H1 (cell line): Measurements from ENCODE around the gene TGM2. TPM values are rescaled to one million over a fixed set of nuclear protein-coding genes. Genes with fewer than 3 reads are reported as not detected.

Experiments used
- CTCF ChIA-PET: fragments of 300-600 bp; sonication (Branson Sonifier 250); formaldehyde crosslinking; loops from one replicate; lab custom pipeline; 2021; ENCODE audit not compliant: partially characterized antibody; lab: Charles Lee
- POLR2A ChIA-PET: fragments of 300-600 bp; sonication (Branson Sonifier 250); formaldehyde crosslinking; loops from one replicate; lab custom pipeline; 2021; ENCODE audit warnings: inconsistent platforms; ENCODE audit not compliant: partially characterized antibody; lab: Charles Lee
- DNase-seq, 2 experiments: peaks; one replicate each; pipeline versions ENCODE4 v3.0.0 to v3.0.0-alpha.2; 2010 to 2022; ENCODE audit warnings: low spot score in 2 of 2, low read depth in 1 of 2, mixed read lengths in 1 of 2
- FAIRE-seq: peaks from 2 replicates; lab custom pipeline; 2011; peaks lifted over from hg19 to GRCh38; lab: Jason Lieb, UNC
- H2AFZ ChIP-seq: 2 replicates; pipeline ENCODE4 v1.8.1; 2012; ENCODE audit warnings: low read length, inconsistent platforms
- H2AK5ac ChIP-seq: 2 replicates; pipeline ENCODE4 v1.6.1; 2013; ENCODE audit warnings: low read depth, low read length
- H2BK120ac ChIP-seq: replicated peaks from 2 replicates; pipeline ENCODE3; 2013; ENCODE audit warnings: low read depth, low read length, inconsistent platforms
- H2BK12ac ChIP-seq: 2 replicates; pipeline ENCODE4 v1.6.1; 2013; ENCODE audit warnings: low read depth, low read length
- H2BK15ac ChIP-seq: 2 replicates; pipeline ENCODE4 v1.6.1; 2013; ENCODE audit warnings: low read length
- H2BK20ac ChIP-seq: 2 replicates; pipeline ENCODE4 v1.6.1; 2013; ENCODE audit warnings: low read length
- H2BK5ac ChIP-seq: 2 replicates; pipeline ENCODE4 v1.6.1; 2013; ENCODE audit warnings: low read depth, low read length
- H3K14ac ChIP-seq: 2 replicates; pipeline ENCODE4 v1.6.1; 2013; ENCODE audit warnings: inconsistent platforms; ENCODE audit not compliant: insufficient read length
- H3K18ac ChIP-seq: 2 replicates; pipeline ENCODE4 v1.6.1; 2013; ENCODE audit warnings: low read length; ENCODE audit errors: extremely low read depth
- H3K23ac ChIP-seq: 2 replicates; pipeline ENCODE4 v1.6.1; 2013; ENCODE audit warnings: inconsistent platforms; ENCODE audit not compliant: insufficient read length
- H3K23me2 ChIP-seq: 2 replicates; pipeline ENCODE4 v1.6.1; 2013; ENCODE audit warnings: low read depth, low read length
- H3K27ac ChIP-seq: 2 replicates; pipeline ENCODE4 v1.6.1; 2011; ENCODE audit warnings: low read depth, low read length, inconsistent platforms
- H3K27me3 ChIP-seq, 4 experiments: replicated peaks in 1 of 4; 1 replicate in 1 of 4; 2 replicates in 3 of 4; pipeline versions ENCODE4 v1.6.1 to v1.8.1; 2011 to 2013; ENCODE audit warnings: low read length in 3 of 4, mild to moderate bottlenecking in 3 of 4, inconsistent platforms in 2 of 4, mixed read lengths in 2 of 4, moderate library complexity in 1 of 4; ENCODE audit not compliant: control insufficient read depth in 3 of 4, insufficient read depth in 3 of 4; ENCODE audit errors: extremely low read depth in 1 of 4
- H3K36me3 ChIP-seq, 4 experiments: 2 replicates each; pipeline versions ENCODE4 v1.6.1 to v1.8.1; 2011 to 2013; ENCODE audit warnings: mild to moderate bottlenecking in 4 of 4, low read length in 3 of 4, moderate library complexity in 2 of 4, control low read depth in 1 of 4, inconsistent platforms in 1 of 4; ENCODE audit not compliant: insufficient read depth in 4 of 4, control insufficient read depth in 2 of 4
- H3K4ac ChIP-seq: replicated peaks from 2 replicates; pipeline ENCODE3; 2013; ENCODE audit warnings: low read length, low read depth, mixed read lengths, inconsistent platforms; ENCODE audit not compliant: insufficient read length
- H3K4me1 ChIP-seq, 4 experiments: replicated peaks in 1 of 4; 1 replicate in 1 of 4; 2 replicates in 3 of 4; pipeline versions ENCODE4 v1.6.1 to v1.8.1; 2011 to 2013; ENCODE audit warnings: low read length in 3 of 4, inconsistent platforms in 2 of 4, mixed read lengths in 1 of 4; ENCODE audit not compliant: insufficient read depth in 4 of 4, control insufficient read depth in 3 of 4
- H3K4me2 ChIP-seq, 2 experiments: 2 replicates each; pipeline versions ENCODE4 v1.6.1 to v1.8.1; 2011 to 2013; ENCODE audit warnings: low read depth in 2 of 2, low read length in 2 of 2, control low read depth in 1 of 2, inconsistent platforms in 1 of 2, mild to moderate bottlenecking in 1 of 2; ENCODE audit not compliant: insufficient read depth in 1 of 2
- H3K4me3 ChIP-seq, 4 experiments: fragments of 200-600, 300-600 bp in 1 of 4; sonication (generic), shearing (Covaris generic), sonication (Bioruptor Twin) in 1 of 4; 2 replicates each; pipeline versions ENCODE4 v1.5.1 to v1.8.1; 2011 to 2016; ENCODE audit warnings: low read length in 4 of 4, low read depth in 3 of 4, control low read depth in 2 of 4, inconsistent platforms in 2 of 4, mild to moderate bottlenecking in 2 of 4, mixed read lengths in 1 of 4, moderate library complexity in 1 of 4; ENCODE audit not compliant: insufficient read depth in 2 of 4; ENCODE audit errors: extremely low read depth in 1 of 4
- H3K56ac ChIP-seq: replicated peaks from 2 replicates; pipeline ENCODE3; 2013; ENCODE audit warnings: low read depth, mild to moderate bottlenecking, mixed read lengths, low read length, inconsistent platforms; ENCODE audit not compliant: insufficient read length
- H3K79me1 ChIP-seq: 2 replicates; pipeline ENCODE4 v1.6.1; 2013; ENCODE audit warnings: low read depth, low read length, control low read depth
- H3K79me2 ChIP-seq, 2 experiments: 2 replicates each; pipeline versions ENCODE4 v1.6.1 to v1.8.1; 2012 to 2013; ENCODE audit warnings: low read length in 2 of 2, mild to moderate bottlenecking in 2 of 2, inconsistent platforms in 1 of 2; ENCODE audit not compliant: insufficient read depth in 2 of 2, control insufficient read depth in 1 of 2
- H3K9ac ChIP-seq, 4 experiments: replicated peaks in 1 of 4; 1 replicate in 1 of 4; 2 replicates in 3 of 4; pipeline versions ENCODE4 v1.6.1 to v1.8.1; 2011 to 2013; ENCODE audit warnings: low read depth in 3 of 4, low read length in 3 of 4, control low read depth in 2 of 4, mild to moderate bottlenecking in 2 of 4, moderate library complexity in 2 of 4, inconsistent platforms in 1 of 4; ENCODE audit errors: extremely low read depth in 1 of 4
- H3K9me3 ChIP-seq, 2 experiments: 2 replicates each; pipeline versions ENCODE4 v1.6.1 to v1.8.1; 2012 to 2013; ENCODE audit warnings: mild to moderate bottlenecking in 2 of 2, moderate library complexity in 2 of 2, control low read depth in 1 of 2, inconsistent platforms in 1 of 2, low read depth in 1 of 2, low read length in 1 of 2, mixed read lengths in 1 of 2; ENCODE audit not compliant: insufficient read depth in 2 of 2
- H4K20me1 ChIP-seq, 2 experiments: replicated peaks in 1 of 2; 2 replicates each; pipeline versions ENCODE3 to v1.8.1; 2011 to 2013; ENCODE audit warnings: inconsistent platforms in 2 of 2, low read length in 2 of 2, mild to moderate bottlenecking in 1 of 2; ENCODE audit not compliant: insufficient read depth in 2 of 2, control insufficient read depth in 1 of 2
- H4K5ac ChIP-seq: 2 replicates; pipeline ENCODE4 v1.6.1; 2013; ENCODE audit warnings: low read length, low read depth, mixed read lengths, inconsistent platforms; ENCODE audit not compliant: insufficient read length
- H4K8ac ChIP-seq: 2 replicates; pipeline ENCODE4 v1.8.0; 2013; ENCODE audit warnings: mild to moderate bottlenecking, moderate library complexity, low read length, inconsistent platforms; ENCODE audit not compliant: insufficient read depth; ENCODE audit errors: extremely low read depth
- H4K91ac ChIP-seq: replicated peaks from 2 replicates; pipeline ENCODE3; 2013; ENCODE audit warnings: low read length, mixed read lengths, inconsistent platforms; ENCODE audit not compliant: insufficient read length
- EP300 ChIP-seq, 2 experiments: IDR thresholded peaks; 1 replicate in 1 of 2; 2 replicates in 1 of 2; pipeline ENCODE4 v1.6.1; 2011 to 2012; ENCODE audit warnings: low read depth in 2 of 2, low read length in 2 of 2, mild to moderate bottlenecking in 2 of 2, borderline replicate concordance in 1 of 2, inconsistent platforms in 1 of 2, moderate library complexity in 1 of 2
- HDAC6 ChIP-seq: IDR thresholded peaks from one replicate; pipeline ENCODE4 v1.7.1; 2012; ENCODE audit warnings: low read depth, mild to moderate bottlenecking, inconsistent platforms, low read length, moderate library complexity
- RBBP5 ChIP-seq: IDR thresholded peaks from 2 replicates; pipeline ENCODE4 v1.7.1; 2012; ENCODE audit warnings: low read depth, mild to moderate bottlenecking, inconsistent platforms, low read length, moderate library complexity, borderline replicate concordance
- SIX5 ChIP-seq: IDR thresholded peaks from 2 replicates; pipeline ENCODE4 v1.6.1; 2011; ENCODE audit warnings: mild to moderate bottlenecking, low read depth, low read length
- YY1 ChIP-seq: IDR thresholded peaks from 2 replicates; pipeline ENCODE4 v1.6.1; 2011; ENCODE audit warnings: low read depth, mild to moderate bottlenecking, low read length
- WGBS, 2 experiments: shearing (Covaris generic) in 1 of 2; methylation state at CpG; one replicate each; pipeline versions ENCODE4 v1.1.6 to v1.1.7; 2013 to 2015; ENCODE audit warnings: low lambda C conversion rate in 2 of 2, mixed read lengths in 2 of 2, inconsistent platforms in 1 of 2, low coverage in 1 of 2, missing lambda C conversion rate in 1 of 2; ENCODE audit not compliant: insufficient replicate concordance in 2 of 2, insufficient coverage in 1 of 2, insufficient read length in 1 of 2; ENCODE audit errors: extremely low coverage in 1 of 2, missing lambda C conversion rate in 1 of 2; 5-methylcytosine and 5-hydroxymethylcytosine counted together
- polyA plus RNA-seq, 7 experiments: library from polyadenylated mRNA; depleted of rRNA in 3 of 7; stranded (reverse) in 5 of 7; unstranded in 2 of 7; fragments of >200 nt in 5 of 7; fragments of 200-250 nt in 2 of 7; gene quantifications; 1 replicate in 5 of 7; 2 replicates in 1 of 7; 4 replicates in 1 of 7; pipeline versions ENCODE4 v1.2.1 to v1.2.3, GENCODE V29; 2011 to 2013; ENCODE audit warnings: missing spikeins in 2 of 7, mixed read lengths in 2 of 7
- total RNA-seq: library from RNA; stranded (reverse); fragmentation: NEBNext Ultra II Directional; extraction: Animal tissue kit (Norgen Biotek cat#: 25700); gene quantifications from 2 replicates; pipeline ENCODE4 v1.2.1, GENCODE V29; 2021

Gene TGM2
- total and polyA plus RNA-seq, 2 of the 8 experiments (the other 6 are each of a cell fraction or from before 2014, with no cell fraction given): 0.86 to 1.0 TPM

DNA sequence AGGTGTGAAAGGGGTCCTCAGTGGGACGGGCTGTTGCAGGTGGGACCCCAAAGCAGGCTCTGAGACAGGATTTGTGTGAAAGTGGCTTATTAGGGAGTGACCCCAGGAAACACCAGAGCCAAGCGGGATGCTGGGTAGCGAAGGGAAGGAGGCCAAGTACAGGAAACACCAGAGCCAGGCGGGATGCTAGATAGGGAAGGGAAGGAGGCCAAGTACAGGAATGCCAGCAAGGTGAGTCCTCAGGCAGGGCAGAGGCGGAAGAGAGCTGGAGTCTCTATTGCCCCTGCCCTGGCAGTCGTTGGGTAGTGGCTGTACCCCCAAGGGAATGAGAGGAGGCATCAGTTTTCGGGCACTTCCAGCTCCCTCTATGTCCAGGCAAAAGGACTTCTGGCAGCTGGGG lies 30.5 kb upstream of the TGM2 start:
- no peak for TF ChIP-seq SIX5
- no peak for TF ChIP-seq EP300 (IDR thresholded peaks at IDR 0.05; ENCODE audit: borderline replicate concordance in 1 of 2, low read depth in 2 of 2, low read length in 2 of 2)
- TF ChIP-seq HDAC6: no peak
- no peak for TF ChIP-seq YY1
- no peak for TF ChIP-seq RBBP5
- TF ChIP-seq, all 59 proteins: peak for 0
- Histone ChIP-seq H3K27me3 (no peaks in the 10 kb centered on the region), H3K4me1 (no peaks in the 10 kb centered on the region), H2BK12ac (no peak overlapping the region), H3K23me2 (peaks cover 2% of the 10 kb centered on the region; the same call in 1 of the 2 replicates), H3K27ac (no peak overlapping the region), H3K79me1 (no peaks in the 10 kb centered on the region), H2BK20ac (no peak overlapping the region), H4K91ac (no peak overlapping the region), H3K9me3 (no peaks in the 10 kb centered on the region), H3K23ac (no peak overlapping the region), H2BK120ac (no peak overlapping the region), H2AFZ (no peak overlapping the region), H4K5ac (no peak overlapping the region), H3K14ac (no peak overlapping the region), H3K56ac (no peak overlapping the region), H3K4me3 (no peak overlapping the region), H4K20me1 (no peaks in the 10 kb centered on the region), H3K9ac (no peak overlapping the region), H2AK5ac (no peak overlapping the region), H3K79me2 (no peaks in the 10 kb centered on the region), H2BK5ac (no peak overlapping the region), H2BK15ac (no peak overlapping the region), H3K36me3 (no peaks in the 10 kb centered on the region), H3K18ac (no peak overlapping the region), H3K4ac (no peak overlapping the region), H4K8ac (no peak overlapping the region), H3K4me2 (no peak overlapping the region)
- FAIRE-seq: no peak
- no peak for DNase-seq
- ChIA-PET CTCF (interaction anchor here (0.8 to 3.6 kb wide), 8 partner anchors 8 to 138 kb away, joined by 3 to 24 read pairs (median 5); no protein-coding TSS in a partner anchor), POLR2A (interaction anchor here (1.2 kb wide), 1 partner anchor 122 kb away, joined by 3 read pairs; no protein-coding TSS in a partner anchor)
- 89% methylated on average over 7 of the region's 7 CpGs; no CpG with 5 or more reads in 1 of the 2 experiments for WGBS, 2 experiments
